ENCODE results near the gene C5orf58.

The C5orf58 gene

GRCh38 chr5:170232786-170233185 is at the start of gene C5orf58:
Gene C5orf58, plus strand, starts transcription at chr5:170232985. Its CDS starts 1,992 bp downstream, at chr5:170234977.
- no peak for DNase-seq

GRCh38 chr5:170183816-170184687 is 48.7 kb upstream of the C5orf58 start:
- DNase-seq: no peak

- DNase-seq: no peak
These were observed 48.0 kb upstream of the C5orf58 start for GRCh38 chr5:170184737-170185136.

- DNase-seq: no peak
These were observed 46.6 kb upstream of the C5orf58 start for GRCh38 chr5:170186156-170186555.

GRCh38 chr5:170186856-170187255 is 45.9 kb upstream of the C5orf58 start:
- no peak for DNase-seq

- no peak for DNase-seq
These were observed 42.2 kb upstream of the C5orf58 start for GRCh38 chr5:170190436-170191134.

GRCh38 chr5:170192829-170193228 is 40.0 kb upstream of the C5orf58 start:
- DNase-seq: no peak

- DNase-seq: no peak
These were observed 36.8 kb upstream of the C5orf58 start for GRCh38 chr5:170195961-170196360.

- no peak for DNase-seq
These were observed 31.9 kb upstream of the C5orf58 start for GRCh38 chr5:170200876-170201275.

- DNase-seq: no peak
These were observed 31.5 kb upstream of the C5orf58 start for GRCh38 chr5:170201311-170201710.

- DNase-seq: no peak
These were observed 30.7 kb upstream of the C5orf58 start for GRCh38 chr5:170202117-170202516.

- DNase-seq: no peak
These were observed 28.6 kb upstream of the C5orf58 start for GRCh38 chr5:170204202-170204601.

- DNase-seq: no peak
These were observed 26.6 kb upstream of the C5orf58 start for GRCh38 chr5:170206216-170206615.

- DNase-seq: no peak
These were observed 25.8 kb upstream of the C5orf58 start for GRCh38 chr5:170206958-170207357.

- no peak for DNase-seq
These were observed 21.0 kb upstream of the C5orf58 start for GRCh38 chr5:170211575-170212334.

GRCh38 chr5:170216257-170216864 is 16.4 kb upstream of the C5orf58 start:
- no peak for DNase-seq

- DNase-seq: no peak
These were observed 15.0 kb upstream of the C5orf58 start for GRCh38 chr5:170217831-170218230.

GRCh38 chr5:170218726-170219125 is 14.1 kb upstream of the C5orf58 start:
- no peak for DNase-seq

- DNase-seq: no peak
These were observed 13.2 kb upstream of the C5orf58 start for GRCh38 chr5:170219615-170220014.

- DNase-seq: no peak
These were observed 12.6 kb upstream of the C5orf58 start for GRCh38 chr5:170220191-170220590.

- DNase-seq: no peak
These were observed 11.5 kb upstream of the C5orf58 start for GRCh38 chr5:170221327-170221741.

- no peak for DNase-seq
These were observed 9.4 kb upstream of the C5orf58 start for GRCh38 chr5:170223360-170223759.

GRCh38 chr5:170223906-170224305 is 8.9 kb upstream of the C5orf58 start:
- DNase-seq: no peak

All from NCI-H1436 treated with DMSO at 0.1 percent for 48 hours (cell line).